Lung microvascular endothelial cell (primary cell): ENCODE data around the gene NAT9. TPM values are rescaled to one million over a fixed set of nuclear protein-coding genes. Genes with fewer than 3 reads are reported as not detected.
A peak's percentile ranks its signal among the peaks of the same experiment; 100 is the strongest.

ENCODE experiments used
- DNase-seq, 2 donors: peaks; one replicate each; pipeline versions ENCODE4 v3.0.0 to v3.0.0-alpha.2; 2010; ENCODE audit warnings: low read depth in 2 of 2
- total RNA-seq: library from RNA; depleted of rRNA; stranded (reverse); fragments of >200 nt; gene quantifications from 2 replicates; pipeline ENCODE4 v1.2.1, GENCODE V29; 2014

NAT9 gene
- total RNA-seq, 1 donor from 2014 or later, result 20.0 TPM

- peak; percentile 35 to 62 for DNase-seq
These were observed 4.5 kb upstream of the NAT9 start for GRCh38 chr17:74780443-74781238.

GRCh38 chr17:74779948-74780400 lies 3.8 kb upstream of the NAT9 start:
- DNase-seq, result peak; percentile 25 to 67

GRCh38 chr17:74779501-74779900 lies 3.4 kb upstream of the NAT9 start:
- DNase-seq, result no peak

- peak in 1 of 2 donors; percentile 28 for DNase-seq
These were observed 2.8 kb upstream of the NAT9 start for GRCh38 chr17:74778960-74779359.

- no peak for DNase-seq
These were observed 1.9 kb upstream of the NAT9 start for GRCh38 chr17:74777901-74778515.

GRCh38 chr17:74776990-74777389 lies 845 bp upstream of the NAT9 start:
- no peak for DNase-seq

GRCh38 chr17:74775409-74776043 lies 619 bp downstream of the NAT9 start:
- no peak for DNase-seq

- DNase-seq, result no peak
These were observed 2.3 kb downstream of the NAT9 start for GRCh38 chr17:74773871-74774286.

- DNase-seq, result no peak
These were observed 2.7 kb downstream of the NAT9 start for GRCh38 chr17:74773414-74773813.

GRCh38 chr17:74772053-74772452 lies 4.1 kb downstream of the NAT9 start:
- no peak for DNase-seq

GRCh38 chr17:74771319-74771914 lies 4.7 kb downstream of the NAT9 start:
- no peak for DNase-seq

GRCh38 chr17:74770498-74771318 lies 5.4 kb downstream of the NAT9 start:
- peak; percentile 36 to 73 for DNase-seq

GRCh38 chr17:74769856-74770497 lies 6.2 kb downstream of the NAT9 start:
- DNase-seq, result no peak

GRCh38 chr17:74769266-74769855 lies 6.8 kb downstream of the NAT9 start:
- no peak for DNase-seq

- DNase-seq, result no peak
These were observed 7.4 kb downstream of the NAT9 start for GRCh38 chr17:74768763-74769114.

- peak in 1 of 2 donors; percentile 29 for DNase-seq
These were observed 7.9 kb downstream of the NAT9 start for GRCh38 chr17:74768069-74768762.

- DNase-seq, result no peak
These were observed 9.0 kb downstream of the NAT9 start for GRCh38 chr17:74767111-74767516.

- DNase-seq, result no peak
These were observed 9.7 kb downstream of the NAT9 start for GRCh38 chr17:74766413-74766812.

- no peak for DNase-seq
These were observed 11.3 kb downstream of the NAT9 start for GRCh38 chr17:74764751-74765286.
